IPS DF 6.9 (cell line): Measurements from ENCODE around the gene NREP.

Experiments used
- DNase-seq: peaks from one replicate; pipeline ENCODE4 v3.0.0-alpha.2; 2013; ENCODE audit warnings: low read depth, low spot score
- H3K27ac ChIP-seq: one replicate; pipeline ENCODE4 v1.5.1; 2013; ENCODE audit warnings: low read length, control low read depth
- H3K27me3 ChIP-seq: 2 replicates; pipeline ENCODE4 v1.6.1; 2013; ENCODE audit warnings: mild to moderate bottlenecking, low read length; ENCODE audit not compliant: control insufficient read depth, insufficient read depth
- H3K36me3 ChIP-seq: 2 replicates; pipeline ENCODE4 v1.6.1; 2013; ENCODE audit warnings: low read length; ENCODE audit not compliant: control insufficient read depth, insufficient read depth
- H3K4me1 ChIP-seq: 2 replicates; pipeline ENCODE4 v1.6.1; 2013; ENCODE audit warnings: low read length; ENCODE audit not compliant: control insufficient read depth, insufficient read depth
- H3K4me3 ChIP-seq: 2 replicates; pipeline ENCODE4 v1.5.1; 2013; ENCODE audit warnings: mild to moderate bottlenecking, low read length
- H3K9me3 ChIP-seq: 2 replicates; pipeline ENCODE4 v1.6.1; 2013; ENCODE audit warnings: low read length, inconsistent platforms; ENCODE audit not compliant: control insufficient read depth, insufficient read depth
- WGBS: extraction: QIAGEN DNeasy Blood & Tissue Kit; methylation state at CpG from one replicate; pipeline ENCODE4 v1.1.7; 2013; ENCODE audit warnings: mixed read lengths, missing lambda C conversion rate; ENCODE audit not compliant: insufficient read length, insufficient coverage; 5-methylcytosine and 5-hydroxymethylcytosine counted together

Gene NREP

DNA sequence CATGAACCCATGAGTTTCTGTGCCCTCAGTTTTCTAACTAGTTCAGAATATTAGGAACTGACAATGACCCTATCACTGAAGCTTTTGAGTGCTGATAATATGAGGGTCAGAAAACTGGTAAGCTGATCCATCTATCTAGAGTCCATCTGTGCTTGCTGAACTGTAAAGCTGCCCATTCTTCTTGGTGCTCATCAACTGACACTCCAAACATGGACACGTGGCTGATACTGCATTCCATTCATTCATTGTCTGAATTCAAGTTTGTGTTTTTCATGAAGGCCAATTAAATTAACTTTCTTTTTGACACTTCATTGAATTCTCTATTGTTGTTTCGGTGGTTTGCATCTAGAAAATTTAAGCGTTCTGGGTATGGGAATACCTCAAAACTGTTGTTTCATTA is 17.6 kb downstream of the NREP start:
- WGBS, result no CpG with 5 or more reads among the region's 3 CpGs
- no peaks in the 10 kb centered on the region for H3K36me3 ChIP-seq
- no peak overlapping the region for H3K4me3 ChIP-seq
- H3K9me3 ChIP-seq, result no peaks in the 10 kb centered on the region
- H3K27ac ChIP-seq, result no peak overlapping the region
- no peaks in the 10 kb centered on the region for H3K27me3 ChIP-seq
- no peak for DNase-seq
- H3K4me1 ChIP-seq, result peaks cover 10% of the 10 kb centered on the region

DNA sequence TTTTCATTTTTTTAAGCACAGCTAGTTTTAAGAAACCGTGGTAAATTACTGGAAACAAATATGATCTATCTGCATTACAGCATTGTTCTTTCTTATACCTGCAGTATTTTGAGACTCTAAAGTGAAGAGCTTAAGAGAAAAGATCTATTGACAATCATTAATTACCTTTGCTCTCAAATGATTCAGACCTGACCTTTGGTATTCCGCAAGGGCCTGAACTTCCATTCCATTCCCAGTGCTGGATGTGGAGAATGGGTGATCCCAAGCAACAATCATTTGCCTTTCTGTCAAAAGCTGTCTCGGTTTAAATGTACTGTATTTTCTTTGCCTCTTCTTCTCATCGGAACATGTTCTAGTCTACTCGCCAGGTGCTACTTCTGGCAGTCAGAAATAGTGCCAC is 18.9 kb downstream of the NREP start:
- Histone ChIP-seq H3K36me3 (peaks cover 4% of the 10 kb centered on the region; the same call in 1 of the 2 replicates), H3K27me3 (no peaks in the 10 kb centered on the region), H3K27ac (no peak overlapping the region), H3K9me3 (no peaks in the 10 kb centered on the region), H3K4me1 (peaks cover 10% of the 10 kb centered on the region), H3K4me3 (no peak overlapping the region)
- DNase-seq, result no peak
- no CpG with 5 or more reads among the region's 5 CpGs for WGBS

DNA sequence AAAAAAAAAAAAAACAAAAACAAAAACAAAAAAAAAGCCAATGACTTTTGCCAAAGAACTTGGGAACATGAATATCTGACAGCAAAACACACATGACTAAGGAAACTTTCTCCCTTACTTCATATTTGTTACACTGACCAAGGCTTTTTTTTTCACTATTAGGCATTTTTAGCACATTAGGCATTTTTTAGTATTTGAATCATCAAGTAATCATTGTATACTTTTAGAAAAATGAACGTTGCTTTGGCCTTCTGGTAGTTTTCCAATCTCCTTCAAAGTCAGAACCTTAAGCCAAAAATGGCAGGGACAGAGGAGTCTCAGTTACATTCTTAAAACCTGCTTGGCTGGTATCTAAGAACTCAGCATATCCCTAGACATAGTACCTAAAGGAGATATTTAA is 19.3 kb downstream of the NREP start:
- H3K27ac ChIP-seq, result no peak overlapping the region
- peaks cover 9% of the 10 kb centered on the region for H3K4me1 ChIP-seq
- H3K27me3 ChIP-seq, result no peaks in the 10 kb centered on the region
- H3K36me3 ChIP-seq, result peaks cover 4% of the 10 kb centered on the region; the same call in 1 of the 2 replicates
- no CpG with 5 or more reads among the region's 1 CpG for WGBS
- DNase-seq, result no peak
- H3K9me3 ChIP-seq, result no peaks in the 10 kb centered on the region
- no peak overlapping the region for H3K4me3 ChIP-seq

DNA sequence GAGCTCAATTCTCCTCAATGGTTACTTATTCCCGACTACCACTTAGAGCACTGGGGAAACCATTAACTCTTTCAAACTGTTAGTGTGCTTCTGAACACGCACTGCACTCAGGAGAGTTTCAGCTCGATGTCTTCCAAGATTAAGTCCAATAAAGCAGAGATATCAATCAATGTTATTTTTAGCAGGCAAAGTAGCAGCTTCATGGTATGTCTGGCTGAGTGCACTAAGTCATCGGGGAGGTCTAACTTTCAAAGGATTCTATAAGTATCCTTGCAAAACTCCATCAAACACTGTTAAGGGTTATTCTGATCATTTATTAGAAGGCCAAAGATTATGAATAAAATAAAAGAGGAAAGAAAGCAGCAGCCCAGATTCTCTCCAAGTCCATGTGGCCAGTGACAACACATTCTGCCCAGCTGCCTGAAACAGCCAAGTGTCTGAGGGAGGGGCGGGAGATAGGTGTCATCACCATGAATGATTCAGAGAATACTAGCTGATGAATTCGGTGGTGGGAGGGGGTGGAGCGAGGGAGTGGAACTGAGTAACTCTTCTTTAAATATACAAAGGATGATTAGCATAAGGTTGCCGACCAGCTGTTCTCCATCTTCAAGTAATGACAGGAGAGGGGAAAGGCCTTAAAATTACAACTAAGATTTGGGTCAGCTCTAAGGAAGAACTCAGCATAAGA is 21.3 kb downstream of the NREP start:
- Histone ChIP-seq H3K4me3 (no peak overlapping the region), H3K4me1 (no peaks in the 10 kb centered on the region), H3K9me3 (no peaks in the 10 kb centered on the region), H3K36me3 (peaks cover 4% of the 10 kb centered on the region; the same call in 1 of the 2 replicates), H3K27ac (no peak overlapping the region), H3K27me3 (no peaks in the 10 kb centered on the region)
- WGBS, result no CpG with 5 or more reads among the region's 8 CpGs
- no peak for DNase-seq

DNA sequence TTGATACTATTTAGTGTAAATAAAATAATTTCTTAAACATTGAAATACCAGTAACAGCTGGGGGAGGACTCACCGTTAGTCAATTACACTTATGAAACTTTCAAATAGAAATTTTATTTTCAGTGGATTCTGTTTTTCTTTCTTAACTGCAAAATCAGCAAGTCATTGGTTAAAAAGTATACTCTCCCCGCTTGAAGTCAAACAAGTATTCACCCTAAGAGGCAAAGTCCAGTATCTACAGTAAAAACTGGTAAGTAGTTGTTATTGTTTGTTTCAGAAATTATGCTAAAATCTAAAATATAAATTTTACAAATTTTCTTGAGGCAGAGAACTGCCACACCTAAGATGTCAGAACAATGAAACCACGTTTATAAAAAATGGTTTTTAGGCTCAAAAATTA is 22.4 kb downstream of the NREP start:
- H3K9me3 ChIP-seq, result no peaks in the 10 kb centered on the region
- no peak overlapping the region for H3K4me3 ChIP-seq
- no peak overlapping the region for H3K27ac ChIP-seq
- H3K27me3 ChIP-seq, result no peaks in the 10 kb centered on the region
- H3K4me1 ChIP-seq, result no peaks in the 10 kb centered on the region
- no CpG with 5 or more reads among the region's 3 CpGs for WGBS
- no peak for DNase-seq
- H3K36me3 ChIP-seq, result peaks cover 4% of the 10 kb centered on the region; the same call in 1 of the 2 replicates

DNA sequence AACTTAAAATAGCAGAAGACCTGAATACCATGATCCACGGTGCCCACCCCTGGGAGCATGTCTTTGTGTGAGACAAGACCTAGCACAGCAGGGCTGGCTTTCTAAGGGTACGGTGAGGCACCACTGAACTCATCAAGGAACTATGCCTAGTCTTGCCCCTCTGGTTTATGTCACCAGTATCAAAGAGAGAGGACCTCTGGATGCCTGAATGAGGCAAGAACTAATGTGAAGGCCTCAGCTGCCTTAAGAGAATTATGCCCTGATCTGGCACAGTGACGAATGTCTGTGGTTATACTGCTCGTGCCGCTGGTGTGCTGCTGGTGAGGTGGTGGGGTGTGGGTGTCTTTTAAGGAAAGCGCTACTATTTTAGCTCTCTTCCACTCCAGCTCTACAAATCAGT is 23.0 kb downstream of the NREP start:
- peaks cover 4% of the 10 kb centered on the region; the same call in 1 of the 2 replicates for H3K36me3 ChIP-seq
- no peaks in the 10 kb centered on the region for H3K4me1 ChIP-seq
- H3K27ac ChIP-seq, result no peak overlapping the region
- H3K4me3 ChIP-seq, result no peak overlapping the region
- H3K27me3 ChIP-seq, result no peaks in the 10 kb centered on the region
- no peaks in the 10 kb centered on the region for H3K9me3 ChIP-seq
- WGBS, result no CpG with 5 or more reads among the region's 6 CpGs
- DNase-seq, result no peak

DNA sequence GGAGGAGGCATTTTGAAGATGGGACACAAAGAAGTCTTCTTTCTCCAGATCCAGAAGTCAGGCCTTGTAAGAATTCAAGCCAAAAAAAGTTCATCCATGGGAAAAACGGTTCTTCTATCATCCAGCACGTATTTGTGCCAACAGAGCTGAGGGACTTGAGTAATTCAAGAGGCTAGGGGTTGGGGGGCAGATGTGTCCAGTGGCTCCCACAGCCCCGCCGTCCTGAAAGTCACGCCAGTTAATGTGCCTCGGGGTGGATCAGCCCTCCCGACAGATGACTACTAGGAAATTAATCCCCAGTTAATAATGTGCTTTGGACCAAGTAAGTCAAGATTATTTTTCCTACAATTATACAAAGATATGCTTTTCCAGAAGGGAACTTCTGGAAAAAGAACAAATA is 23.4 kb downstream of the NREP start:
- H3K27me3 ChIP-seq, result no peaks in the 10 kb centered on the region
- WGBS, result no CpG with 5 or more reads among the region's 7 CpGs
- H3K4me3 ChIP-seq, result no peak overlapping the region
- no peaks in the 10 kb centered on the region for H3K4me1 ChIP-seq
- DNase-seq, result no peak
- H3K27ac ChIP-seq, result no peak overlapping the region
- peaks cover 4% of the 10 kb centered on the region; the same call in 1 of the 2 replicates for H3K36me3 ChIP-seq
- no peaks in the 10 kb centered on the region for H3K9me3 ChIP-seq

DNA sequence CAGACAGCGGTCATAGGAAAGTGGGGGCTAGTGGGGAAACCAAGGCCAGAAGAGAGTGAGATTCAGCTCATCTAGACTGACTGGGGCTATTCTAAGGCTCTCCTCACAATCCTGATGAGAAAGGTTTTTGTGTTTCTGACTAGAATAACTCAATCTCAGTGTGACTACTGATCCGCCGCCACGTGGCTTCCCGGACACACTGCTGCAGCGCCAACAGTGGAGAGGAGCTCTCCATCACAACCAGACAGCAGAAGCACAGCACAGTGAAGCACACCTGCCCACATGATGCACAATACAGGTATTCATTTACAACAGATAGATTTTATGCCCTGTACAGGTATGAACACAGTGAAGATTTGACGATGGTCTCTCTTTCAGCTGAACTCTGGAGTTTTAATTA is 25.4 kb downstream of the NREP start:
- Histone ChIP-seq H3K4me3 (no peak overlapping the region), H3K27ac (no peak overlapping the region), H3K36me3 (peaks cover 4% of the 10 kb centered on the region; the same call in 1 of the 2 replicates), H3K27me3 (no peaks in the 10 kb centered on the region), H3K4me1 (no peaks in the 10 kb centered on the region), H3K9me3 (no peaks in the 10 kb centered on the region)
- DNase-seq, result no peak
- WGBS, result no CpG with 5 or more reads among the region's 7 CpGs

DNA sequence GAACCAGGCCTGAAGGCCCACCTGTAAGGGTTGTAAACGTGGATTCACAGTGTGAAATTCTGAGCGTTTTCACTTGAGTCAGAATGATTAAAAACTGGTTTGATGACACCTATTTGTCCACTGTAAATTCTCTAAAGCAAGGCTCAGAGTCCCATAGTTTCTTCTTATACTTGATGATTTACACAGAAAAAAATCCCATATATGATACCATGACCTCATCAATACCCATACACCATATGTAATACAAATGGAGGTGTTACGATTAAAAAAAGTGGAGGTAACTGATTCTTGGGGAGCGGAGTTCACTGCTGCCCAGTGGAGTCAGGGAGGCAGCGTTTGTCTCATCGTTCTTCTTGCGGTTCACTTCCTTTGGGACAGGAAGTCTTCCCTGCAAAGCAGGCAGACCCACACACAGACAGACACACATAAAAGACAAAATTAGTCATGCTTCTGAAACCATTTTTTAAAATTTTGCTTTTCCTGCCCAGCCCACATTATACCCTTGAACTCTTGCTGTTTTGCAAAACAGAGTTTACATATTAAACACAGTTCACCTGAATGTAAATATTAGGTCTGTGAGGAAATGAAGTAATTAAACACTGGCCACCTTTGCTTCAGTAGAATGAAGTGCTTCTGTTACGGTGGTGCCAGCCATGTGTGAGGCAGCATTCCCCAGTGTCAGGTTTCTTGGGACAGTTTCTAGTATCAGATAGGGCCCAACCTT is 26.2 kb downstream of the NREP start:
- no CpG with 5 or more reads among the region's 8 CpGs for WGBS
- no peaks in the 10 kb centered on the region for H3K9me3 ChIP-seq
- no peak overlapping the region for H3K27ac ChIP-seq
- peaks cover 4% of the 10 kb centered on the region; the same call in 1 of the 2 replicates for H3K36me3 ChIP-seq
- H3K4me1 ChIP-seq, result no peaks in the 10 kb centered on the region
- no peak overlapping the region for H3K4me3 ChIP-seq
- H3K27me3 ChIP-seq, result no peaks in the 10 kb centered on the region
- no peak for DNase-seq

DNA sequence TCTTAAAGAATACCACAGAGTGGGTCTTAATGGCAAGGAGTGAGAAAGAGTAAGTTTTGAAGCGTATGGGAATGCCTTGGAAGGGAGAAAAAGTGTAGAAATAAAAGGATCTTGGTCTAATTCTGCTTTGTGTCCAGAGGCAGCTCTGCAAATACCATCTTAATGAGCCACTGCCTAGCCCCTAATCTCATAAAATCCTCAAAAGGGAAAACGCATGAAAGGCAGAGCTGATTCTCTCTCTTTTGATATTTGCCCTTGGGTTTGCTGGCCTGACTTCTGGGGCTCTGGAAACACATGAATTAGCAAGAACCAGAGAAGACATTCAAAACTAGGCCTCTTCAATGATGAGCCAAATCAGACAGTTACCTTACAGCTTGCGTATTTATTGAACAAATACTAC is 28.1 kb downstream of the NREP start:
- H3K27ac ChIP-seq, result no peak overlapping the region

More for the DNA sequence above, 28.1 kb downstream of the NREP start:
- peaks cover under 1% of the 10 kb centered on the region; the same call in 1 of the 2 replicates for H3K36me3 ChIP-seq
- DNase-seq, result no peak
- H3K4me1 ChIP-seq, result no peaks in the 10 kb centered on the region
- H3K4me3 ChIP-seq, result no peak overlapping the region
- H3K27me3 ChIP-seq, result no peaks in the 10 kb centered on the region
- no peaks in the 10 kb centered on the region for H3K9me3 ChIP-seq
- no CpG with 5 or more reads among the region's 3 CpGs for WGBS
